GM18520 (cell line): Measurements from ENCODE around the gene TAPBP.
A peak's percentile ranks its signal among the peaks of the same experiment; 100 is the strongest.
"Not testable (repeated sequence)": the region's sequence is repeated elsewhere in the genome, so short reads cannot be mapped to it uniquely, and the experiment has no call there.

Source experiments
- ATAC-seq: cut with Tn5 transposase; IDR thresholded peaks from one replicate; pipeline ENCODE4 v1.9.1; 2021; ENCODE audit not compliant: unreplicated experiment

TAPBP gene

DNA sequence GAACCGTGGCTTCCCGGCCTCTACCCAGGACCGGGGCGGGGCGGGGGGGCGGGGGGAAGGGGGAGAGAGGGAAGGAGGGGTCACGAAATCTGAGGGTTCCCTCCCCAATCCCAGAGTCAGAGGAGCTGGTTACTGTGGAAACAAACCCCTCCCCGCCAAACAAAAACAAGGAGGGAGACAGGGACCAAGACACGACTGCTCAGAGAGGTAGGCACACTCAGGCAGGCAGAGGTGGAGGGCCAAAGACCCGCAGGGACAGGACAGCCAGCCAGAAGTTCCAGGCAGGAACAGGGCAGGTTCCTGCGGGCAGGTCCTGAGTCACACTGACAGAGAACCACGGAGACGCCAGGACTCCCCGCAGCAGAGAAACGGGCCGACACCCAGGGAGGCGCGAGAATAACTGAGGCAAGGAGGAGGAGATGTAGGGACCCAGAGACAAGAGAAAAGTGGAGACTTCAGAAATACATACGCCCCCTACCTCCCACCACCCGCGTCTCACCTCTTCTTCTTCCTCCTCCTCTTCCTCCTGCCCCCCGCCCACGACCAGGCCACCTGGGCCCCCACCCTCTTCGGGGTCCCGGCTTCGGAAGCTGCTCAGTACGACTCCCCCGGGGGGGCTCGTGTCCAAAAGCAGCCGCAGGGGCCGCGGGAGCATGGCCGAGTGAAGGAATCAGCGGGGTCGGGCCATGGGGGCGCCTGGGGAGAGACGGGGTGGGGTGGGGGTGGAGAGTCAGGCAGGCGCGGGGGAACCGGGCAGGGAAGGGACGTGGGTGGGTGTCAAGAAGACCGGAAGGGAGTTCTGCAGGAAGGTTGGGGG lies 15.7 kb downstream of the TAPBP start:
- no peak for ATAC-seq

DNA sequence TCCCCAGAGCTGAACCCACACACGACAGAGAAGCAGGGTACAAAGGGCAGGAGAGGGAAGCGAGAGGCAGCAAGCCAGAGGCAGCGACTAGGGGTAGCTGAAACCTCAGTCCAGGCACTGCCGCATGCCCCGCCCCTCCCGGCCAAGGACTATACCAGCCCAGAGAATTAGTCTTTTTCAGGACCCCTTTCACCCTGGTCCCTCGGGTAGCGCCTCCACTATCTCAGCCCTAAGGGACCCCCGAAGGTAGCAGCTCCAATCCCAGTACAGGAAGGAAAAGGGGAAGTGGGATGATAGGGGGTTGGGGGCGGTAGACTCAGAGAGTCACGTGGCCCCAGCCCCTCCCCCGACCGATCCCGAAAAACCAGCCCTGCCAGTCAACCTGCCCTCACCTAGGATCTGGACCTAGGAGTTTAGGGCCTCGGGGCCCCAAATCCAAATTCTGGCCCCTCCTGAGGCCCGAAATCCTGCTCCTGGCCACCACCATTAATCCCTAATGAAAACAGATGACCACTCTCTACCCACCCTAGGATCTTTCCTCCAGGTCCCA lies 16.4 kb downstream of the TAPBP start:
- no peak for ATAC-seq

DNA sequence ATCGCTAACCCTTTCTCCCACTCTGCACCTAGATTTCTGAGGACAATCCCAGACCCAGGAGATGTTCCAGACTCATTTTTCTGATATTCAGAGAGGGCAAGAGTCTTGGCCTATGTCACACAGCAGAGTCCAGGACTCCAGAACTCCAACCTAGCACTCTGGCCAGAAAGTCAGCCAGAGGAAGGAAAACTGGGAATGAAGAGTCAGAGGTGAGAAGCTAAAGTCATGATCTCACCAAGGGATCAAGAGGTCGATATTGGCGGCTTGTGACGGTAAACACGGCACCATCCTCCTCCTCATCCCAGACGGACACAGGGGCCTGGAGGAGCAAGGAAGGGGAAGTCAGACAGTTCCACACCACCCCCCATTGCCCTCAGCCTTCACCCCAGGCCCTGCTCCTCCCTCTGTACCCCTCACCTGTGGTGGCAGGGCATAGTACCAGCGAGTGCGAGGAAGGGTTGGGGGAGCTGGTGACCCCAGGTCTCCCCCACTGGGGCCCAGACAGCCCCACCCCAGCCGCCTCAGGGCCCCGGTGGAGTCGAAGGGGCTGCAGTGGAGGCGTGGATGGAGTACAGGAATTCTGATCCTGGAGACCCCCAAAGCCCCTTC lies 17.0 kb downstream of the TAPBP start:
- no peak for ATAC-seq

DNA sequence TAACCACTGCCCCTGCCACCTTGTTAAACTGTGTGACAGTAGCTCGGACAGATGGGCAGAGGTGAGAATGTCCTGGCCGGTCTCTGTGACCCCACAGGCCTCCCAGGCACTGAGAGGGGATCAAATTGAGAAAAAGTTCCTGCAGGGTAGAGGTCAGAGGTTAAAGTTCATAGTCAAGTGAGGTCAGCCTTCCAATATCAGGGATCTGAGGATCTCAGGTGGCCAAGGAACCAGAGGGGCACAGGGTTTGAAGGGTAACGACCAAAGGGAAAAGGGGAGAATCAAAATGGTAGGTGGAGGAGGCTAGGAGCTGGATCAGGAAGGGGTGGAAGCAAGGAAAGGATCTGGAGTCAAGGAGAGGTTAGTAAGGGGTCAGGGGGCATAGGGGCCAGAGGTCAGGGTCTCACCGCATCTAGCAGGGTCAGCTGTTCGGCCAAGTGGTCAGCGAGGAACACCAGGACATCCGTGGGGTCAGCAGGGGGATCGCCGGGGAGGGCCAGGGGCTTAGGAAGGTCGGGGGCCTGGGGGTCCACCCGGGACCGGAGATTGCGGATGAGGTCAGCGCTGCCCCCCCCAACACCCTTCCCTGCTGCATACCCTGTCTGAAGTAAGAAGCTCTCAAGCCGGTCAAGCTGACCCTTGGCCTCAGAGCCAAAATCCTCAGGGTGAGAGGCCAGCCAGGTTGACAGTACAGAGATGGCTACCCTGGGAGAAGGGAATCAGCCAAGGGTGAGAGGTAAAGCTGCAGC lies 18.1 kb downstream of the TAPBP start:
- no peak for ATAC-seq

DNA sequence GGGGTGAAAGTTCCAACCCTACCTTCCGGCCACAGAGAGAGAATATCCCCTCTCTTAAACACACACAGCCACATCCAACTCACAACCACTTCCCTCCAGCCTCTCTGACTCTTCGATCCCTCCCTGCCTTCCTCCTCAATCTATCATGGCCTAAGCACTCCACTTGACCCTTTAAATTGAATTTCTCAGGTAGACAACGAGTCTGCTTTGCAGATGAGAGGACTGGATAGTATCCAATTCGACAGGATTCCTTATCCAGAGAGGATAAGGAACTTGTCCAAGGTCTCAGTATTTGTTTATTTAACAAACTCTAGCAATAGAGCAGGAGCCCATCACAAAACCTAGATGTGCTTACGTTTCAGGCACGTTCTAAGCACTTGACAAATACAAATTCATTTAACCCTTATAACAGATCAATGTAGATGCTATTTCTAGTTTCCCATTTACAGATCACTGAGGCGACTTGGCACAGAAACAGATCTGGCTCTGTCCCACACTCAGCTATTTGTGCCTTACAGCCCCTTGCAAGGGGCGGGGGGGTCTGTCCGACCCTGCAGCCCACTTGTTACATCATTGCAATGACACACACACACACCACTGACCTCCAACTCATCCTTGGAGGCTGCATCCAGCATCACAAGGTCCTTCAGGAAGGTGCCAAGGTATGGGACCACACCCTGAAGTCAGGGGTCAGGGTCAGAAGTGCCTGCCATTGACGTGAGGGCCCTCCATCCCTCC lies 19.6 kb downstream of the TAPBP start:
- no peak for ATAC-seq

DNA sequence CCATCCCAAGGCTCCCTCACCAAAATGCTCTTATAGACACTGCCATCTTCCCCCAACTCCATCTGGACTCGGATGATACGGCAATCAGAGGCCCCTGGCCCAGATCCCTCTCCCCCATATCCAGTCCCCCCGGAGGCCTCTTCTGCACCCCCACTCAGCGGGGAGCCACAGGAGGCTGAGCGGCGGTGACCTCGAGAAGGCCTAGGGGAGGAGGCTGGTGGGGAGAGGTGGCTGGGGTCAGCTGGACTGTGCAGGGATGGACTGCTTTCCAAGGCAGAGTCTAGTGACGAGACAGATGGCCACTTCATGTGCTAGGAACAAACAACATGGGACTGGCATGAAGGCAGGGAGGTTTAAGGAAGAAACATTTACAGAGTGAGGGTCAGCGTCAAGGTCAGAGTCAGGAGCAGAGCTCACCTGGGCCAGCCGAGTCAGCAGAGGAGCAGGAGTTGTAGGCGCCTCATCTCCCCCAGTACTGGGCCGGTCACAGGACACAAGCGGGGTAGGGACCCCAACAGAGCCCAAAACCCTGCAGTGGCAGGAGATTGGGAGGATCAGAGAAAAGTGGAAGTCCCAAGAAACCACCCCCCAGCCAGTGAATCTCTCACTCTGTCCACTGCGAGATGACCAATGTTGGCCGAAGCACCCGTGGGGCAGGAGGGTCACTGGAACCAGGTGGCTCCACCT lies 20.7 kb downstream of the TAPBP start:
- ATAC-seq, result no peak

DNA sequence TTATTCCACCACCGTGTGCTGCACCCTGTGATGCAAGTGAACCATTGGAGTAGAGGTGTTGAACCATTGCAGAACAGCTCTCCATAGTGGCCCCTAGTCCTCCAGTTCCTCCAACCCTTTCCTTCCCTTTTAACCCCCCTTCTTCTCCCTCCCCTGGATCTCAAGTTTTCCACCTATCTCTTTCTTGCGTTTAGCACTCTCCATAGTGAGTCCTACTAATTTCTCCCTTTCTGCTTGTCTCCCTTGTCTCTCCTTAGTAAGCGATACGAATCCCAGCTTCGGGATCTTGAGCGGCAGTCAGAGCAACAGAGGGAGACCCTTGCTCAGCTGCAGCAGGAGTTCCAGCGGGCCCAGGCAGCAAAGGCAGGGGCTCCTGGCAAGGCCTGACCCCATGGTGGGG lies 23.4 kb downstream of the TAPBP start:
- ATAC-seq, result no peak

DNA sequence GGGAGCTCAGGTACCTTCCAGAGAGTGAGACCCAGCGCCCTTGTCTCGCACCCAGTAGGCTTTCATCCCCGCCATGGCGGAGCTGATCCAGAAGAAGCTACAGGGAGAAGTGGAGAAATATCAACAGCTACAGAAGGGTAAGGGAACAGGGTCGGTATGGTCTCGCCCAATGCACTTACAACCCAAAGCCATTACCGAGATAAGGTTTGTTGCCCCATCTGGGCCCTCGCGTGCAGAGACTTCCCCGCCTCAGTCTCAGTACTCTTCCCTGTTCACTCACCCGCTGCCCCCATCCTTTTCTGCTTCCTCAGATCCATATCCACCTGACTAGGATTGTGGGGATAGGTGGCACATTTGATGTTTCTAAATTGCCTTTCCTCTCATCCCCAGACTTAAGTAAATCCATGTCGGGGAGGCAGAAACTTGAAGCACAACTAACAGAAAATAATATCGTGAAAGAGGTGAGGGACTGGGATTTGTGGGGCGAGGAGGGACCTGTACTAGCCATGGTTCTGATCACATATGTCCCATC lies 24.0 kb downstream of the TAPBP start:
- ATAC-seq, result no peak

DNA sequence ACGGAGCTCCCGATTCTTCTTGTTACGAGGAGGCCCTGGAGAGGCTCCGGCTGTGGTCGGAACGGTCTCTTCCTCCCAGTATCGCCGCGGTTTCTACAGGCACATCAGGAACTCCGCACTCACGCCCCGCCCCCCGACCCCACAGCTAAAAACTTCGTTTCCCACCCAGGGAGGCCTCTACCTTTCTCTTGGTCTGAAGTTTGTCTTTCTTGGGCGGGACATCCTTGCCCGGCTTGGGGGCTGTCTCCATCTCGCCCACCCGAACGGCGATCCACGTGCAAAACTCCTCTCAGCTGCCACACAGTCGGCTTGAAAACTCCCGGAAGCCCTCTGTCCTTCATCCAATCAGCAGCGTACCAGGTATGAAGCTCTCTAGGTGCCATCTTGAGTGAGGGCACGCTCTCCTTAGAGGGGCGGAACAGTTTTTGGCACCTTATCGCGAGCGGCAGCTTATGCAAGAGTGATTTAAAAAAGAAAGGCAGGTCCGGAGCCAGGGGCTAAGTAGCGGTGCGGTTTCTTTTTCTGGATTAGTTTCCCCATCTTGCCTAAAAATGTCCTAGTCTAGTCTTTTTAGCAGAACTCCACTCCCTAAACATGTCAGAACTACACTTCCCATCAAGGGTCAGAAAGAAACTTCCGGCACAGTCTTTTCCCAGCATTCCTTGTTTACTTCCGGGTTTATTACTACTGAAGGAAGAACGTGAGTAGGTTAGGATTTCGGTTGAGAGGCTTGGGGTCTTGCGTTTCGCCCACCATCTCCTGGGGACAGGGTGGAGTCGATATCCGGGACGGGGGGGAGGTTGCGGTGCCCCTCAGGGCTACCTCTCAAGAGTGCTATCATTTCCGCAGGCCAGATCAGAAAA lies 24.7 kb downstream of the TAPBP start, which contains the start of the genes PFDN6 and WDR46:
Gene PFDN6, plus strand, starts transcription at position 681 of the 863 bp plus-strand sequence. CDS start 256 bp downstream, outside the sequence.
Gene WDR46, minus strand, starts transcription at position 319 of the 863 bp plus-strand sequence. Its CDS starts 69 bp downstream, at position 250.
- ATAC-seq, result peak; percentile 84

DNA sequence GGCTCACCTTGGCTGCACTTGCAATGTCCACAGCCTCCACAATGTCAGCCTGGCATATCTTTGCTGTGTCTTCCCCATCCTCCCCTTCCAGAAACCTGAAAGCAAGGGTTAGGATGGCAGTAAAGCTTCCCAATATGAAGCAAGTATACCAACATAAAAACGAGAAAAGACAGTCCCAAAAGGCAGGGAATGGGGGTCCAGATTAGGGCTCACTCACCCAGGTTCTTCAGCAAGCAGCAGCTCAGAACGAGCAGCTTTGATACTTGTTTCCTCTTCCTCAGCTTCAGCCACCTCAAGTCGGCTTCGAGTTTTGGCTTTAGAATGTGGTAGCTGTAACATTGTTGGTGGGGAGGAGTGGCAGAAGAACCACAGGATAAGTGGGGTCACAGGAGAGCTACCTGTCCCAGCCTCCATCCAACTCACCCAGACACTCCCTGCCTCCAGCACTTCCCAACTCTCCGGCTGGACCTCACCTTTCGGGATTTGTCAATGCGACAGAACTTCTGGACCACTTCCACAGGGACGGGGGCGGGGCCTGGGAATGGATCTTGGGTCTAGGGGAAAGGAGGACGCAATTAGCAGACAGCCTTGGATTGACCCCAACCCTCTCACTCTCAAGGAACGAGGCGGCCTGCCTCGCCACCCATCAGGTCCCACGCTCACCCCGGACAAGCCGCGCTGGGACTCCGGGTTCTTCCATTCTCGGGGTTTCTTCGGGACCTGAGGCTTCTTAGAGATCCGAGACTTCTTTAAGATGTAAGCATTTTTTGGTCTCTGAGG lies 25.5 kb downstream of the TAPBP start:
- ATAC-seq, result no peak

DNA sequence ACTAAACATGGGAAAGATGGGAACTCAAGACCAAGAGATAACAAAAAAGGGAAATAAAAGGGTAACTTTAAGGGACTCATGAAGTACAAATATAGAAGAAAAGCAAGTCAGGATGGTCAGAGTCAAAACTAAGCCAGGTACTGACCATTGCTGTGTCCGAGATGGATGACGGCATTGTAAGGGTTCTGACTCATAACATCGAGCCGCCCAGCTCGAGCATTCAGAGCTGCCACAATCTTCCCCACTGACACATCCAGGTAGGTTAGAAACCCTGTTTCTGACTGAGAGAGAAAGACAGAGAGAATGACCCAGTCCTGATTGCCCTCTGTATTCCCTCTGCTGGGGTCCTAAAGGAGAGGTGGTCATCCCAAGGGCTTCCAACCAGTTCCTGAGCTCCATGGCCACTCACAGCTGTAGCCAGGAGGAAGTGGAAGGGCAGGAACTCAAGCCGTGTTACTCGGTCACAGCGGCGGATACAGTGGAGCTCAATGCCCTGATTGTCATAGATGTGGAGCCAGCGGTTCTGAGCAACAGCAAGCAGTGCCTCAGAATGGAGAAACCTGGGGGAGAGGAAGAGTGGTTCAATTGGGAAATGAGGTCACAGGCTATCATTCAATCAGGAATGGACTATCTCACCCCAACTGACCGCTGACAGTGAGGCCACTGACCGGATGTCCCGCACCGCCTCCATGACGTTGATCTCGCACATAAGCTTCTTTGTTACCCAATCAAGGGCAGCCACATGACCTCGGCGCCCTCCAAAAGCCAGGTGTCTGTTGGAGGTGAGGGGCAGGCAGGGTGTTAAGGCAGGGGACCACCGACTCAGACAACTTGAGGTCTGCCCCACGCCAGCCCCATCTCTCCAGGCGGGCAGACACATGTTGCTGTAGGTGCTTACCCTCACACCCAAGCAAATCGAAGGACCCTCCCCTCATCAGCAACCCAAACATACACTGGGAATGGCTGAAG lies 26.6 kb downstream of the TAPBP start:
- no peak for ATAC-seq

DNA sequence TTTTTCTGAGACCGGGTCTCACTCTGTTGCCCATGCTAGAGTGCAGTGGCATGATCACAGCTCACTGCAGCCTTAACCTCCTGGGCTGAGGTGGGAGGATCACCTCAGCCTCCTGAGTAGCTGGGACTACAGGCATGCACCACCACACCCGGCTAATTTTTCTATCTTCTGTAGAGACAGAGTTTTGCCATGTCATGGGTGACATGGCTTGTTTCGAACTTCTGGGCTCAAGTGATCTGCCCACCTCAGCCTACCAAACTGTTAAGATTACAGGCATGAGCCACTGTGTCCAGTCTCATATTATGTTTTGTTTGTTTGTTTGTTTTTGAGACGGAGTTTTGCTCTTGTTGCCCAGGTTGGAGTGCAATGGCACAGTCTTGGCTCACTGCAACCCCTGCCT lies 28.7 kb downstream of the TAPBP start:
- ATAC-seq, result not testable (repeated sequence)

DNA sequence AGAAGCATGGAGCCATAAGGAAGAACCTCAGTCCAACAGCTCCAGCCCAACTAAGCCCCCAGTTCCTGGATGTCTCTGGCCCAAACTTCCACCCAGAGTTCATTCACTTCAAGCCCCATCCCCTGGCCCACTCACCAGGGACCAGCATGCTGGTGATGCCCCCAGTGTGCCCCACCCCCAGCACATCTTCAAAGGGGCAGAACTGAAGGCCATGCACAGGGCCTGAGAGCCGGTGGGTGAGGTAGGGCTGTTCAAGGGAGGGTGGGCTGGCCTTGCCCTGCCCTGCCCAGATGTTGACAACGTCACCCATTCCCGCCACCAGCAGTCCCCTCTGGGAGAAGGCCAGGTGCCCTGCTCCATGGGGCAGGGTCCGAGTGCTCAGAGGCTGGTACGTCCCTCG lies 33.3 kb downstream of the TAPBP start:
- ATAC-seq, result no peak

DNA sequence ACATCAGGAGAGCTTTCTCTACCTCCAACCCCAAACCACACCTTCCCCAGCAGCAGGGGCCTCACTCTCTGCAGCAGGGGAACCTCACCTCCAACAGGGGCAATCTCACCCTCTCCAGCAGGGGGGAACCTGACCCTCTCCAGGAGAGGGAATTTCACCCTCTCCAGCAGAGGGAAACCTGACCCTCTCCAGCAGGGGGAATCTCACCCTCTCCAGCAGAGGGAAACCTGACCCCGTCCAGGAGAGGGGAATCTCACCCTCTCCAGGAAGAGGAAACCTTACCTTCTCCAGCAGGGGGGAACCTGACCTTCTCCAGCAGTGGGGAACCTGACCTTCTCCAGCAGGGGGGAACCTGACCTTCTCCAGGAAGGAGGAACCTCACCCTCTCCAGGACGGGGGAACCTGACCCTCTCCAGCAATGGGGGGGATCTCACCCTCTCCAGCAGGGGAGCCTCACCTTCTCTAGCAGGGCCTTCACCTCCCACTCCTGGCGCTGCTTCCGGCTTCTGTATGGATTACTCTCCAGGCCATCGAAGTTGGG lies 33.8 kb downstream of the TAPBP start:
- ATAC-seq, result no peak

DNA sequence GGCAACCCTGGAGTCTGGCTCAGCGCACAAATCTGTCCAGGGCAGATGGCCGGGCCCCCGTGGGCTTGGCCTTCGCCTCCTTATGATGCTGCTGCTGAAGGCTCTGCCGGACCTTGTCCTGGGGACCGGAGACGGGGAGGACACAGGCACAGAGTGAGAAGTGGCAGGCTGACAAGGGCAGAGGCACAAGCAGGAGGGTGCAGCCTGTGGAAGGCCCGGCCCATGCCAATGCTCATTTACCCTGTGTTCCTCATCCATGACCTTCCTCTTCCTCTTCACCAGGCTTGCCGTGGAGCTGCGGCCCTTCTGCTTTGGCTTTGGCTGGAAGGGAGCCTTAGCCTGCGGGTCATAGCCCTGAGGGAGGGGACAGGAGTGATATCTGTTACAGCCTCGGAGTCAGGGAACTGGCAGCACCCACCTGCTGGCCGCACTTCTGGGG lies 34.6 kb downstream of the TAPBP start:
- ATAC-seq, result no peak

DNA sequence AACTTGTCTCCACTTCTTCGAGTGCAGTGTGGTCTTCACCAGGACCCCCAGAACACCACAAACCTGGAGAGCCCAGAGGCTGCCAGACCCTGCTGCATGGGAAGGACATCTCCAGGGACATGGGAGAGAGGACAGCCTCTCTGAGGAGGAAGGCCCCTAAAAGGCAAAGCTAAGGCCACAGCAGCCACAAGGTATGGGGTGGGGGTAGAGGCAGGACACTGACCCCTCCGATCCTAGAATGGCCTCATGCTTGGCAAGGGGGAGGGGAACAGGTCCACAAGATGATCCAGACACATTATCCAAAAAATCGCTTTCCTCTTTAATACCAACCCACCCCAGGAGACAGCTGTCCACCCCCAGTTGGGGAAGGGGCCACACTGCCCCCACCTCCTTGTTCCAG lies 35.1 kb downstream of the TAPBP start:
- no peak for ATAC-seq

DNA sequence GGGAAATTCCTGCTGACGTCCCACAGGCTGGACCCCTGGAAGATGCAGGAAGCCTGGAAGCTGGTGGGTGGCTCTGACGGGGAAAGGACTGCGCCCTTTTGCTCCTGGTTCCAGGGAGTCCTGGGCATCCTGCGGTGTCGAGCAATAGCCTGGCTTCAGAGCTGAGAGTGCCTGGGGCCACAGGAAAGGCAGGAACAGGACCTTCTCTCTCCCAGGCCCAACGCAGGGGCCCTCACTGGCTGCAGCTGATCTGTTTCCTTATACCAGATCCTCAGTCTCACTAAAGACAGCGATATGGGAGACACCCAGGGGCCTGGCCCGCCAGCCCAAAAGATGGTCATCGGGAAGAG lies 35.5 kb downstream of the TAPBP start:
- no peak for ATAC-seq
